ENCODE data around the gene DOCK4.

GRCh38 chr7:111758332-111758731 lies 447.9 kb downstream of the DOCK4 start:
- no peak for TF ChIP-seq RCOR1 (IDR thresholded peaks at IDR 0.05; ENCODE audit: low read depth, low read length)
- TF ChIP-seq JUNB (IDR thresholded peaks at IDR 0.05) = no peak
- no peak for TF ChIP-seq EP300 (IDR thresholded peaks at IDR 0.05)
- no peak for TF ChIP-seq HOXB13 (CRISPR knock-in tag; IDR thresholded peaks at IDR 0.05; ENCODE audit: low read depth)
- TF ChIP-seq POLR2A (IDR thresholded peaks at IDR 0.05; ENCODE audit: low read length) = no peak
- no peak for TF ChIP-seq MYC (IDR thresholded peaks at IDR 0.05; ENCODE audit: borderline replicate concordance, low read length)
- no peak for TF ChIP-seq CTCF (IDR thresholded peaks at IDR 0.05)
- TF ChIP-seq CBX2 (IDR thresholded peaks at IDR 0.05; ENCODE audit: borderline replicate concordance, low read depth) = no peak
- TF ChIP-seq HDAC2 (IDR thresholded peaks at IDR 0.05) = no peak
